H1 (cell line): ENCODE results near the gene LHX5. TPM values are rescaled to one million over a fixed set of nuclear protein-coding genes. Genes with fewer than 3 reads are reported as not detected.

Source experiments
- CTCF ChIA-PET: fragments of 300-600 bp; sonication (Branson Sonifier 250); formaldehyde crosslinking; loops from one replicate; lab custom pipeline; 2021; ENCODE audit not compliant: partially characterized antibody; lab: Charles Lee
- POLR2A ChIA-PET: fragments of 300-600 bp; sonication (Branson Sonifier 250); formaldehyde crosslinking; loops from one replicate; lab custom pipeline; 2021; ENCODE audit warnings: inconsistent platforms; ENCODE audit not compliant: partially characterized antibody; lab: Charles Lee
- DNase-seq, 2 experiments: peaks; one replicate each; pipeline versions ENCODE4 v3.0.0 to v3.0.0-alpha.2; 2010 to 2022; ENCODE audit warnings: low spot score in 2 of 2, low read depth in 1 of 2, mixed read lengths in 1 of 2
- FAIRE-seq: peaks from 2 replicates; lab custom pipeline; 2011; peaks lifted over from hg19 to GRCh38; lab: Jason Lieb, UNC
- H2AFZ ChIP-seq: 2 replicates; pipeline ENCODE4 v1.8.1; 2012; ENCODE audit warnings: low read length, inconsistent platforms
- H2AK5ac ChIP-seq: 2 replicates; pipeline ENCODE4 v1.6.1; 2013; ENCODE audit warnings: low read depth, low read length
- H2BK120ac ChIP-seq: replicated peaks from 2 replicates; pipeline ENCODE3; 2013; ENCODE audit warnings: low read depth, low read length, inconsistent platforms
- H2BK12ac ChIP-seq: 2 replicates; pipeline ENCODE4 v1.6.1; 2013; ENCODE audit warnings: low read depth, low read length
- H2BK15ac ChIP-seq: 2 replicates; pipeline ENCODE4 v1.6.1; 2013; ENCODE audit warnings: low read length
- H2BK20ac ChIP-seq: 2 replicates; pipeline ENCODE4 v1.6.1; 2013; ENCODE audit warnings: low read length
- H2BK5ac ChIP-seq: 2 replicates; pipeline ENCODE4 v1.6.1; 2013; ENCODE audit warnings: low read depth, low read length
- H3K14ac ChIP-seq: 2 replicates; pipeline ENCODE4 v1.6.1; 2013; ENCODE audit warnings: inconsistent platforms; ENCODE audit not compliant: insufficient read length
- H3K18ac ChIP-seq: 2 replicates; pipeline ENCODE4 v1.6.1; 2013; ENCODE audit warnings: low read length; ENCODE audit errors: extremely low read depth
- H3K23ac ChIP-seq: 2 replicates; pipeline ENCODE4 v1.6.1; 2013; ENCODE audit warnings: inconsistent platforms; ENCODE audit not compliant: insufficient read length
- H3K23me2 ChIP-seq: 2 replicates; pipeline ENCODE4 v1.6.1; 2013; ENCODE audit warnings: low read depth, low read length
- H3K27ac ChIP-seq: 2 replicates; pipeline ENCODE4 v1.6.1; 2011; ENCODE audit warnings: low read depth, low read length, inconsistent platforms
- H3K27me3 ChIP-seq, 4 experiments: replicated peaks in 1 of 4; 1 replicate in 1 of 4; 2 replicates in 3 of 4; pipeline versions ENCODE4 v1.6.1 to v1.8.1; 2011 to 2013; ENCODE audit warnings: low read length in 3 of 4, mild to moderate bottlenecking in 3 of 4, inconsistent platforms in 2 of 4, mixed read lengths in 2 of 4, moderate library complexity in 1 of 4; ENCODE audit not compliant: control insufficient read depth in 3 of 4, insufficient read depth in 3 of 4; ENCODE audit errors: extremely low read depth in 1 of 4
- H3K36me3 ChIP-seq, 4 experiments: 2 replicates each; pipeline versions ENCODE4 v1.6.1 to v1.8.1; 2011 to 2013; ENCODE audit warnings: mild to moderate bottlenecking in 4 of 4, low read length in 3 of 4, moderate library complexity in 2 of 4, control low read depth in 1 of 4, inconsistent platforms in 1 of 4; ENCODE audit not compliant: insufficient read depth in 4 of 4, control insufficient read depth in 2 of 4
- H3K4ac ChIP-seq: replicated peaks from 2 replicates; pipeline ENCODE3; 2013; ENCODE audit warnings: low read length, low read depth, mixed read lengths, inconsistent platforms; ENCODE audit not compliant: insufficient read length
- H3K4me1 ChIP-seq, 4 experiments: replicated peaks in 1 of 4; 1 replicate in 1 of 4; 2 replicates in 3 of 4; pipeline versions ENCODE4 v1.6.1 to v1.8.1; 2011 to 2013; ENCODE audit warnings: low read length in 3 of 4, inconsistent platforms in 2 of 4, mixed read lengths in 1 of 4; ENCODE audit not compliant: insufficient read depth in 4 of 4, control insufficient read depth in 3 of 4
- H3K4me2 ChIP-seq, 2 experiments: 2 replicates each; pipeline versions ENCODE4 v1.6.1 to v1.8.1; 2011 to 2013; ENCODE audit warnings: low read depth in 2 of 2, low read length in 2 of 2, control low read depth in 1 of 2, inconsistent platforms in 1 of 2, mild to moderate bottlenecking in 1 of 2; ENCODE audit not compliant: insufficient read depth in 1 of 2
- H3K4me3 ChIP-seq, 4 experiments: fragments of 200-600, 300-600 bp in 1 of 4; sonication (generic), shearing (Covaris generic), sonication (Bioruptor Twin) in 1 of 4; 2 replicates each; pipeline versions ENCODE4 v1.5.1 to v1.8.1; 2011 to 2016; ENCODE audit warnings: low read length in 4 of 4, low read depth in 3 of 4, control low read depth in 2 of 4, inconsistent platforms in 2 of 4, mild to moderate bottlenecking in 2 of 4, mixed read lengths in 1 of 4, moderate library complexity in 1 of 4; ENCODE audit not compliant: insufficient read depth in 2 of 4; ENCODE audit errors: extremely low read depth in 1 of 4
- H3K56ac ChIP-seq: replicated peaks from 2 replicates; pipeline ENCODE3; 2013; ENCODE audit warnings: low read depth, mild to moderate bottlenecking, mixed read lengths, low read length, inconsistent platforms; ENCODE audit not compliant: insufficient read length
- H3K79me1 ChIP-seq: 2 replicates; pipeline ENCODE4 v1.6.1; 2013; ENCODE audit warnings: low read depth, low read length, control low read depth
- H3K79me2 ChIP-seq, 2 experiments: 2 replicates each; pipeline versions ENCODE4 v1.6.1 to v1.8.1; 2012 to 2013; ENCODE audit warnings: low read length in 2 of 2, mild to moderate bottlenecking in 2 of 2, inconsistent platforms in 1 of 2; ENCODE audit not compliant: insufficient read depth in 2 of 2, control insufficient read depth in 1 of 2
- H3K9ac ChIP-seq, 4 experiments: replicated peaks in 1 of 4; 1 replicate in 1 of 4; 2 replicates in 3 of 4; pipeline versions ENCODE4 v1.6.1 to v1.8.1; 2011 to 2013; ENCODE audit warnings: low read depth in 3 of 4, low read length in 3 of 4, control low read depth in 2 of 4, mild to moderate bottlenecking in 2 of 4, moderate library complexity in 2 of 4, inconsistent platforms in 1 of 4; ENCODE audit errors: extremely low read depth in 1 of 4
- H3K9me3 ChIP-seq, 2 experiments: 2 replicates each; pipeline versions ENCODE4 v1.6.1 to v1.8.1; 2012 to 2013; ENCODE audit warnings: mild to moderate bottlenecking in 2 of 2, moderate library complexity in 2 of 2, control low read depth in 1 of 2, inconsistent platforms in 1 of 2, low read depth in 1 of 2, low read length in 1 of 2, mixed read lengths in 1 of 2; ENCODE audit not compliant: insufficient read depth in 2 of 2
- H4K20me1 ChIP-seq, 2 experiments: replicated peaks in 1 of 2; 2 replicates each; pipeline versions ENCODE3 to v1.8.1; 2011 to 2013; ENCODE audit warnings: inconsistent platforms in 2 of 2, low read length in 2 of 2, mild to moderate bottlenecking in 1 of 2; ENCODE audit not compliant: insufficient read depth in 2 of 2, control insufficient read depth in 1 of 2
- H4K5ac ChIP-seq: 2 replicates; pipeline ENCODE4 v1.6.1; 2013; ENCODE audit warnings: low read length, low read depth, mixed read lengths, inconsistent platforms; ENCODE audit not compliant: insufficient read length
- H4K8ac ChIP-seq: 2 replicates; pipeline ENCODE4 v1.8.0; 2013; ENCODE audit warnings: mild to moderate bottlenecking, moderate library complexity, low read length, inconsistent platforms; ENCODE audit not compliant: insufficient read depth; ENCODE audit errors: extremely low read depth
- H4K91ac ChIP-seq: replicated peaks from 2 replicates; pipeline ENCODE3; 2013; ENCODE audit warnings: low read length, mixed read lengths, inconsistent platforms; ENCODE audit not compliant: insufficient read length
- BACH1 ChIP-seq: IDR thresholded peaks from 2 replicates; pipeline ENCODE4 v1.6.1; 2012; ENCODE audit warnings: low read length, improper control_type of control experiment
- CHD1 ChIP-seq: IDR thresholded peaks from 2 replicates; pipeline ENCODE4 v1.6.1; 2012; ENCODE audit warnings: low read depth, low read length, improper control_type of control experiment
- CREB1 ChIP-seq: IDR thresholded peaks from 2 replicates; pipeline ENCODE4 v1.6.1; 2012; ENCODE audit warnings: inconsistent platforms
- EP300 ChIP-seq, 2 experiments: IDR thresholded peaks; 1 replicate in 1 of 2; 2 replicates in 1 of 2; pipeline ENCODE4 v1.6.1; 2011 to 2012; ENCODE audit warnings: low read depth in 2 of 2, low read length in 2 of 2, mild to moderate bottlenecking in 2 of 2, borderline replicate concordance in 1 of 2, inconsistent platforms in 1 of 2, moderate library complexity in 1 of 2
- GABPA ChIP-seq: IDR thresholded peaks from 2 replicates; pipeline ENCODE4 v1.6.1; 2011; ENCODE audit warnings: mild to moderate bottlenecking, low read length, moderate library complexity, borderline replicate concordance; ENCODE audit not compliant: insufficient read depth
- SIN3A ChIP-seq, 2 experiments: IDR thresholded peaks in 1 of 2; conservative IDR thresholded peaks in 1 of 2; 2 replicates each; pipeline ENCODE4 v1.6.1; 2011 to 2012; ENCODE audit warnings: low read length in 2 of 2, improper control_type of control experiment in 1 of 2, low read depth in 1 of 2, mild to moderate bottlenecking in 1 of 2
- SIX5 ChIP-seq: IDR thresholded peaks from 2 replicates; pipeline ENCODE4 v1.6.1; 2011; ENCODE audit warnings: mild to moderate bottlenecking, low read depth, low read length
- SP1 ChIP-seq: IDR thresholded peaks from 2 replicates; pipeline ENCODE4 v1.6.1; 2011; ENCODE audit warnings: low read depth, low read length
- SP2 ChIP-seq: IDR thresholded peaks from 2 replicates; pipeline ENCODE4 v1.6.1; 2012; ENCODE audit warnings: mild to moderate bottlenecking, low read length, inconsistent platforms
- SP4 ChIP-seq: IDR thresholded peaks from 2 replicates; pipeline ENCODE4 v1.6.1; 2012; ENCODE audit warnings: low read length, inconsistent platforms
- SRF ChIP-seq: IDR thresholded peaks from 2 replicates; pipeline ENCODE4 v1.6.1; 2011; ENCODE audit warnings: mild to moderate bottlenecking, low read depth, low read length, moderate library complexity
- TAF7 ChIP-seq: optimal IDR thresholded peaks from 2 replicates; pipeline ENCODE3; 2011; ENCODE audit warnings: low read depth, mild to moderate bottlenecking, inconsistent platforms, low read length, moderate library complexity, borderline replicate concordance
- WGBS, 2 experiments: shearing (Covaris generic) in 1 of 2; methylation state at CpG; one replicate each; pipeline versions ENCODE4 v1.1.6 to v1.1.7; 2013 to 2015; ENCODE audit warnings: low lambda C conversion rate in 2 of 2, mixed read lengths in 2 of 2, inconsistent platforms in 1 of 2, low coverage in 1 of 2, missing lambda C conversion rate in 1 of 2; ENCODE audit not compliant: insufficient replicate concordance in 2 of 2, insufficient coverage in 1 of 2, insufficient read length in 1 of 2; ENCODE audit errors: extremely low coverage in 1 of 2, missing lambda C conversion rate in 1 of 2; 5-methylcytosine and 5-hydroxymethylcytosine counted together
- polyA plus RNA-seq, 7 experiments: library from polyadenylated mRNA; depleted of rRNA in 3 of 7; stranded (reverse) in 5 of 7; unstranded in 2 of 7; fragments of >200 nt in 5 of 7; fragments of 200-250 nt in 2 of 7; gene quantifications; 1 replicate in 5 of 7; 2 replicates in 1 of 7; 4 replicates in 1 of 7; pipeline versions ENCODE4 v1.2.1 to v1.2.3, GENCODE V29; 2011 to 2013; ENCODE audit warnings: missing spikeins in 2 of 7, mixed read lengths in 2 of 7
- total RNA-seq: library from RNA; stranded (reverse); fragmentation: NEBNext Ultra II Directional; extraction: Animal tissue kit (Norgen Biotek cat#: 25700); gene quantifications from 2 replicates; pipeline ENCODE4 v1.2.1, GENCODE V29; 2021

LHX5 gene
- total and polyA plus RNA-seq, 2 of the 8 experiments (the other 6 are each of a cell fraction or from before 2014, with no cell fraction given), result 0.47 to 1.1 TPM

DNA sequence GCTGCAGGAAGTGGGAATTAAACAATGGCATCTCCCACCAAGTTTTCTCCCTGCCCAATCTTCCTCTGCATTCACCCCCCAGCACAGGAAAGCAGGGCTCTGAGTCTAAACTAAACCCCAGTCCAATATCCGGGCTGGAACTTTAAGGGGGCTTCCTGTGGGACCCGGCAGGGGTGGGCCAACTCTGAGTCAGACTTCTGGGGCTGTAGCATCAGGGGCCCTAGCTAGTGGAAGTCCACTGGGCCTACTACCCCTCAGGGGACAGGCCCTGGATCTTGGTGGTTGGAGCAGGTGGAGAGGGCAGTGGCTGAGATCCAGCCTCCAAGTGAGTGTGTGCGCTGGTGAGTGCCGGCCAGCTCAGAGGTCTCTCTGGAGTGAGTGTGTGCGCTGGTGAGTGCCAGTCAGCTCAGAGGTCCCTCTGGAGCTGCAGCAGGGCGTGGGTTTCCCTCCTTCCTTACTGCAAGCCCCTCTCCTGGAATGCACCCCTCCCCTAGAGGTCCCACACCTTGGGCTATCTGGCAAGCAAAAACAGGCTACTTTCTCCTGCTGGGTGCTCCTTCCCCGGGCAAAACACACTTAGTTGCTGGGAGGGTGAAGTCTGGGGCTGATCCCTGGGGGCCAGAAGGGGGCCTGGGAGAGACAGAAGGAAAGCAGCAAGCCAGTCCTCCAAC, 5.6 kb upstream of the LHX5 start:
- Histone ChIP-seq H4K5ac (no peak overlapping the region), H4K91ac (no peak overlapping the region), H3K56ac (no peak overlapping the region), H3K4ac (no peak overlapping the region), H3K36me3 (peaks cover 0 to 15% (median 0%) of the 10 kb centered on the region in 4 experiments; a peak in 1 of 8 replicates), H3K23ac (no peak overlapping the region), H2BK20ac (peak overlapping the region; percentile 91), H3K4me1 (peaks cover 0 to 50% (median 29%) of the 10 kb centered on the region in 4 experiments; a peak in 6 of 7 replicates), H3K79me1 (no peaks in the 10 kb centered on the region; the same call in 1 of the 2 replicates), H2AK5ac (no peak overlapping the region), H2BK15ac (no peak overlapping the region), H3K27me3 (peaks cover 68 to 89% (median 88%) of the 10 kb centered on the region in 4 experiments), H3K9me3 (no peaks in the 10 kb centered on the region), H3K79me2 (peaks cover 0 to 6% of the 10 kb centered on the region in 2 experiments; a peak in 2 of 4 replicates), H2AFZ (no peak overlapping the region), H3K18ac (peak overlapping the region; percentile 61; the same call in 1 of the 2 replicates), H4K20me1 (peaks cover 17 to 20% of the 10 kb centered on the region in 2 experiments), H3K4me2 (peak overlapping the region; percentile 81 to 93), H3K4me3 (peak overlapping the region; percentile 4 to 57 (median 22); a peak in 5 of 8 replicates), H2BK5ac (peak overlapping the region; percentile 42; the same call in 1 of the 2 replicates), H3K9ac (no peak overlapping the region; a peak in 2 of 7 replicates), H3K14ac (no peak overlapping the region), H2BK12ac (peak overlapping the region; percentile 3; the same call in 1 of the 2 replicates), H2BK120ac (no peak overlapping the region), H4K8ac (no peak overlapping the region), H3K27ac (no peak overlapping the region), H3K23me2 (peaks cover 21% of the 10 kb centered on the region)
- CTCF ChIA-PET, result interaction anchor here (0.9 to 4.7 kb wide), 7 partner anchors 9 to 432 kb away, joined by 3 to 30 read pairs (median 5); no protein-coding TSS in a partner anchor
- DNase-seq, result peak in 1 of 2 experiments; percentile 76
- no peak for FAIRE-seq
- POLR2A ChIA-PET, result interaction anchor here (0.6 to 3.7 kb wide), 7 partner anchors 9 to 160 kb away, joined by 3 to 15 read pairs (median 3); no protein-coding TSS in a partner anchor
- WGBS, 2 experiments, result 1% methylated on average over 7 of the region's 7 CpGs; no CpG with 5 or more reads in 1 of the 2 experiments
- no peak for TF ChIP-seq SP1
- no peak for TF ChIP-seq CHD1
- TF ChIP-seq SIX5, result no peak
- TF ChIP-seq SIN3A (conservative IDR thresholded peaks at IDR 0.05 in 1 of 2, IDR thresholded peaks at IDR 0.05 in 1 of 2; ENCODE audit: low read depth in 1 of 2, low read length in 2 of 2), result no peak; a peak in 1 of 4 replicates
- TF ChIP-seq CREB1, result no peak
- TF ChIP-seq EP300 (IDR thresholded peaks at IDR 0.05; ENCODE audit: borderline replicate concordance in 1 of 2, low read depth in 2 of 2, low read length in 2 of 2), result no peak
- TF ChIP-seq SP4, result no peak
- no peak for TF ChIP-seq SRF
- 0 out of 2 replicates have a peak, but pooled peaks have one; percentile 21 for TF ChIP-seq GABPA
- TF ChIP-seq SP2, result no peak
- TF ChIP-seq TAF7, result no peak
- no peak for TF ChIP-seq BACH1
